HepG2 (cell line): ENCODE results near the gene ICAM5. TPM values are rescaled to one million over a fixed set of nuclear protein-coding genes. Genes with fewer than 3 reads are reported as not detected.
A peak's percentile ranks its signal among the peaks of the same experiment; 100 is the strongest.

Source experiments
- AHR ChIP-seq: IDR thresholded peaks from 2 replicates; pipeline ENCODE4 v1.6.1; 2018; ENCODE audit warnings: missing genetic modification reagents, missing compliant biosample characterization
- ATF7-NPFF ChIP-seq: sonication (generic); formaldehyde crosslinking; IDR thresholded peaks from 2 replicates; pipeline ENCODE4 v1.8.1; 2023; ENCODE audit warnings: mild to moderate bottlenecking, low read depth, missing genetic modification reagents, moderate library complexity
- GRHL1 ChIP-seq: sonication (generic); formaldehyde crosslinking; conservative IDR thresholded peaks from 2 replicates; pipeline ENCODE4 v1.8.0; 2022; ENCODE audit warnings: missing genetic modification reagents
- HNRNPL ChIP-seq: fragments of 200-400 bp; formaldehyde crosslinking; IDR thresholded peaks from 2 replicates; pipeline ENCODE4 v1.6.1; 2017; ENCODE audit warnings: mild to moderate bottlenecking, low read depth, low read length
- HNRNPLL ChIP-seq: fragments of 200-400 bp; formaldehyde crosslinking; IDR thresholded peaks from 2 replicates; pipeline ENCODE4 v1.6.1; 2017; ENCODE audit warnings: mild to moderate bottlenecking, low read depth, low read length; ENCODE audit not compliant: poor library complexity, severe bottlenecking
- KAT8 ChIP-seq: IDR thresholded peaks from 2 replicates; pipeline ENCODE4 v1.6.1; 2016; ENCODE audit warnings: missing genetic modification reagents, missing compliant biosample characterization
- KLF12 ChIP-seq: sonication (generic); formaldehyde crosslinking; IDR thresholded peaks from 2 replicates; pipeline ENCODE4 v1.4.0; 2020; ENCODE audit warnings: missing genetic modification reagents, borderline replicate concordance
- MTERF4 ChIP-seq: sonication (generic); formaldehyde crosslinking; IDR thresholded peaks from 2 replicates; pipeline ENCODE4 v1.8.0; 2023; ENCODE audit warnings: mild to moderate bottlenecking, missing genetic modification reagents
- NBN ChIP-seq: fragments of 450-650 bp; conservative IDR thresholded peaks from 2 replicates; pipeline ENCODE4 v1.6.1; 2017
- NCOA2 ChIP-seq: sonication (generic); formaldehyde crosslinking; IDR thresholded peaks from 2 replicates; pipeline ENCODE4 v1.8.0; 2022; ENCODE audit warnings: inconsistent platforms
- NR2C2 ChIP-seq: sonication (generic); formaldehyde crosslinking; IDR thresholded peaks from 2 replicates; pipeline ENCODE4 v1.4.0; 2020; ENCODE audit warnings: missing genetic modification reagents, mild to moderate bottlenecking, moderate library complexity, borderline replicate concordance
- PITX1 ChIP-seq: sonication (generic); formaldehyde crosslinking; IDR thresholded peaks from 2 replicates; pipeline ENCODE4 v1.5.1; 2020; ENCODE audit warnings: mild to moderate bottlenecking, missing genetic modification reagents
- SIN3A ChIP-seq: IDR thresholded peaks from 2 replicates; pipeline ENCODE4 v1.6.1; 2011; ENCODE audit warnings: low read depth, mild to moderate bottlenecking, control low read depth, low read length, borderline replicate concordance
- SMYD3 ChIP-seq: sonication (generic); formaldehyde crosslinking; IDR thresholded peaks from 2 replicates; pipeline ENCODE4 v1.8.1; 2023; ENCODE audit warnings: mild to moderate bottlenecking, missing genetic modification reagents
- SP2 ChIP-seq: sonication (generic); formaldehyde crosslinking; IDR thresholded peaks from 2 replicates; pipeline ENCODE4 v1.5.1; 2020; ENCODE audit warnings: mild to moderate bottlenecking, missing genetic modification reagents
- SP4 ChIP-seq: sonication (generic); formaldehyde crosslinking; IDR thresholded peaks from 2 replicates; pipeline ENCODE4 v1.8.1; 2023; ENCODE audit warnings: mild to moderate bottlenecking, missing genetic modification reagents
- TAF1 ChIP-seq: sonication (generic); formaldehyde crosslinking; IDR thresholded peaks from 2 replicates; pipeline ENCODE4 v1.4.0; 2020; ENCODE audit warnings: missing genetic modification reagents
- ZBTB2 ChIP-seq: sonication (generic); formaldehyde crosslinking; IDR thresholded peaks from 2 replicates; pipeline ENCODE4 v1.8.0; 2022; ENCODE audit warnings: low read depth, missing genetic modification reagents
- ZFAT ChIP-seq: sonication (generic); formaldehyde crosslinking; conservative IDR thresholded peaks from 2 replicates; pipeline ENCODE4 v1.8.1; 2023; ENCODE audit warnings: missing genetic modification reagents, inconsistent platforms
- ZFP91 ChIP-seq: sonication (generic); formaldehyde crosslinking; IDR thresholded peaks from 2 replicates; pipeline ENCODE4 v1.9.0; 2022; ENCODE audit warnings: missing genetic modification reagents, mild to moderate bottlenecking, borderline replicate concordance
- ZNF30 ChIP-seq: sonication (generic); formaldehyde crosslinking; IDR thresholded peaks from 2 replicates; pipeline ENCODE4 v1.5.0; 2020; ENCODE audit warnings: mild to moderate bottlenecking, missing genetic modification reagents
- ZNF629 ChIP-seq: sonication (generic); formaldehyde crosslinking; conservative IDR thresholded peaks from 2 replicates; pipeline ENCODE4 v1.5.0; 2020; ENCODE audit warnings: missing genetic modification reagents
- ZNF674 ChIP-seq: sonication (generic); formaldehyde crosslinking; IDR thresholded peaks from 2 replicates; pipeline ENCODE4 v1.5.0; 2020; ENCODE audit warnings: low read depth, mild to moderate bottlenecking, missing genetic modification reagents
- ZNF775 ChIP-seq: sonication (generic); formaldehyde crosslinking; IDR thresholded peaks from 2 replicates; pipeline ENCODE4 v1.4.0; 2020; ENCODE audit warnings: missing genetic modification reagents, mild to moderate bottlenecking, moderate library complexity, borderline replicate concordance
- polyA plus RNA-seq, 8 experiments: library from polyadenylated mRNA; depleted of rRNA in 3 of 8; stranded (reverse) in 7 of 8; unstranded in 1 of 8; fragments of >200 nt; fragmentation: Illumina TruSeq in 4 of 8; extraction: Trizol in 4 of 8; gene quantifications; 2 replicates each; pipeline versions ENCODE4 v1.2.1 to v1.2.3, GENCODE V29; 2011 to 2016; ENCODE audit warnings: low read depth in 4 of 8, missing spikeins in 1 of 8, mixed read lengths in 1 of 8; ENCODE audit not compliant: insufficient read depth in 1 of 8
- total RNA-seq, 5 experiments: library from RNA; depleted of rRNA; stranded (reverse); fragments of >200 nt; fragmentation: Illumina TruSeq; extraction: Trizol; gene quantifications; 2 replicates each; pipeline ENCODE4 v1.2.3, GENCODE V29; 2016; ENCODE audit warnings: low read depth in 1 of 5

Gene ICAM5
- total and polyA plus RNA-seq, 2 of the 13 experiments (the other 11 are each of a cell fraction or from before 2014, with no cell fraction given) = 0.46 to 1.6 TPM

GRCh38 chr19:10251792-10252694 lies 37.7 kb upstream of the ICAM5 start, which contains the start of gene MRPL4 (continued):
- TF ChIP-seq KAT8 (CRISPR knock-in tag) (peak; percentile 99), KLF12 (peak; percentile 88), NCOA2 (CRISPR knock-in tag) (peak; percentile 48), NBN (no peak), HNRNPL (no peak), SIN3A (peak; percentile 90; the same call in 1 of the 2 replicates), SP2 (CRISPR knock-in tag) (peak; percentile 88), ZNF30 (0 out of 2 replicates have a peak, but pooled peaks have one; percentile 88), SMYD3 (0 out of 2 replicates have a peak, but pooled peaks have one; percentile 71), PITX1 (no peak; the same call in 1 of the 2 replicates), SP4 (CRISPR knock-in tag) (peak; percentile 96), NR2C2 (CRISPR knock-in tag) (peak; percentile 99), ZNF629 (CRISPR knock-in tag) (peak; percentile 18; the same call in 1 of the 2 replicates), ZNF674 (CRISPR knock-in tag) (0 out of 2 replicates have a peak, but pooled peaks have one; percentile 77), GRHL1 (no peak), AHR (CRISPR knock-in tag) (peak; percentile 80; the same call in 1 of the 2 replicates), HNRNPLL (peak; percentile 4), ZFAT (CRISPR knock-in tag) (0 out of 2 replicates have a peak, but pooled peaks have one; percentile 60), TAF1 (CRISPR knock-in tag) (peak; percentile 73), MTERF4 (peak; percentile 80), ZNF775 (CRISPR knock-in tag) (0 out of 2 replicates have a peak, but pooled peaks have one; percentile 54), ZBTB2 (CRISPR knock-in tag) (peak; percentile 79; the same call in 1 of the 2 replicates), ATF7-NPFF (peak; percentile 88), ZFP91 (CRISPR knock-in tag) (peak; percentile 96)
